Heart right ventricle (tissue), 16 donors: ENCODE results near the gene TYMS. TPM values are rescaled to one million over a fixed set of nuclear protein-coding genes. Genes with fewer than 3 reads are reported as not detected.
"Not testable (repeated sequence)": the region's sequence is repeated elsewhere in the genome, so short reads cannot be mapped to it uniquely, and the experiment has no call there.

ENCODE experiments used
- ATAC-seq, 8 donors: fragments of 200-7000 bp; cut with Tn5 transposase; one replicate each; pipeline ENCODE4 v1.9.1; 2020; ENCODE audit warnings: mild to moderate bottlenecking in 8 of 8, moderate library complexity in 8 of 8, moderate number of reproducible peaks in 1 of 8
- DNase-seq, 2 donors: peaks; one replicate each; pipeline ENCODE4 v3.0.0-alpha.2; 2020
- H3K27ac ChIP-seq, 10 donors: fragments of 200-600 bp; sonication (generic) in 2 of 10; one replicate each; pipeline versions ENCODE4 v1.5.0 to v1.8.0; 2020 to 2022; ENCODE audit warnings: mild to moderate bottlenecking in 3 of 10
- H3K27me3 ChIP-seq, 7 donors: fragments of 200-600 bp; one replicate each; pipeline ENCODE4 v1.8.0; 2021 to 2022; ENCODE audit warnings: mild to moderate bottlenecking in 2 of 7
- H3K36me3 ChIP-seq, 9 donors: fragments of 200-600 bp; sonication (generic) in 1 of 9; one replicate each; pipeline versions ENCODE4 v1.5.0 to v1.8.0; 2020 to 2022; ENCODE audit warnings: mild to moderate bottlenecking in 2 of 9
- H3K4me1 ChIP-seq, 9 donors: fragments of 200-600 bp; sonication (generic) in 1 of 9; one replicate each; pipeline versions ENCODE4 v1.5.0 to v1.8.0; 2020 to 2022; ENCODE audit warnings: mild to moderate bottlenecking in 4 of 9
- H3K4me3 ChIP-seq, 10 donors: fragments of 200-600 bp; sonication (generic) in 2 of 10; one replicate each; pipeline versions ENCODE4 v1.5.0 to v1.8.0; 2020 to 2022; ENCODE audit warnings: mild to moderate bottlenecking in 7 of 10, moderate library complexity in 2 of 10
- H3K9me3 ChIP-seq, 11 donors: fragments of 200-600 bp in 10 of 11; sonication (generic) in 2 of 11; one replicate each; pipeline versions ENCODE4 v1.5.0 to v1.8.0; 2013 to 2022; ENCODE audit warnings: mild to moderate bottlenecking in 2 of 11, control low read depth in 1 of 11, moderate library complexity in 1 of 11
- CTCF ChIP-seq, 9 donors: fragments of 200-600 bp; sonication (generic) in 2 of 9; IDR thresholded peaks; one replicate each; pipeline versions ENCODE4 v1.5.0 to v1.8.0; 2021 to 2022; ENCODE audit warnings: antibody characterized with exemption in 9 of 9, mild to moderate bottlenecking in 5 of 9, moderate library complexity in 1 of 9
- WGBS, 2 donors: extraction: QIAGEN DNeasy Blood & Tissue Kit; methylation state at CpG; one replicate each; pipeline ENCODE4 v1.1.7; 2013; ENCODE audit warnings: inconsistent platforms in 1 of 2; 5-methylcytosine and 5-hydroxymethylcytosine counted together
- intact Hi-C, 10 donors: fragments of 100-400 bp; cut with DNase I; formaldehyde crosslinking; loops; one replicate each; pipeline versions ENCODE4 v1.11.1 to v1.14.2; 2022
- polyA plus RNA-seq, 2 donors: library from polyadenylated mRNA; stranded (reverse); fragments of 200-250 nt; gene quantifications; one replicate each; pipeline ENCODE4 v1.2.3, GENCODE V29; 2013
- total RNA-seq, 10 donors: library from RNA; stranded (reverse); fragmentation: NEBNext Ultra II Directional in 3 of 10; extraction: Animal tissue kit (Norgen Biotek cat#: 25700) in 3 of 10; gene quantifications; one replicate each; pipeline versions ENCODE4 v1.2.1 to v1.2.4, GENCODE V29; 2021 to 2023
- donor health status: Arrhythmogenic right ventricular cardiomyopathy.
- donor health status: ischemic (EF 13 %, LVEDD 7.1; RV severe dilation, severe dysfunction).
- donor health status: healthy with polysubstance abuse.
- donor health status: DM: no; HTN: yes; CAD: no.
- donor health status: DM: no; HTN: no; CAD: no.
- donor health status: ischemic (EF 25% LVEDD 6.9; RV normal size, moderate dysfunction).
- donor health status: ischemic (EF 25% LVEDD 5.7; RV mildly dilated, moderate dysfunction).
- donor health status: healthy.
- donor health status: DM: yes; HTN: yes; CAD: no.
- donor health status: Ischemic cardiomyopathy.
- donor health status: ischemic (EF 35%, LVEDD 5.7; RV mildly dilated, moderate dysfunction).
- donor health status: nonischemic (EF 11% LVEDD 7.7; RV severe dilation, severe dysfunction).
- donor health status: DM: yes; HTN: yes; CAD: no.
- donor health status: PGD.
- donor health status: ischemic (EF 29% LVEDD 5.4; RV normal size, mild dysfunction).
- donor health status: nonischemic (EF 23%, LVEDD 6.1; RV moderate dilation, normal function).

TYMS gene
- total and polyA plus RNA-seq, 12 donors = 0.80 to 16.7 (median 1.8) TPM

GRCh38 chr18:681985-682384, 24.5 kb downstream of the TYMS start:
- intact Hi-C loops = no loop called here
- Histone ChIP-seq H3K27me3 (no peaks in the 10 kb centered on the region), H3K4me1 (no peaks in the 10 kb centered on the region), H3K36me3 (peaks cover 0 to 83% (median 4%) of the 10 kb centered on the region in 9 donors), H3K27ac (no peak overlapping the region), H3K4me3 (no peak overlapping the region), H3K9me3 (no peaks in the 10 kb centered on the region)
- WGBS, 2 donors = 92 to 93% methylated on average over 5 of the region's 5 CpGs
- no peak for DNase-seq
- TF ChIP-seq CTCF (IDR thresholded peaks at IDR 0.05) = no peak
- no peak for ATAC-seq

DNA sequence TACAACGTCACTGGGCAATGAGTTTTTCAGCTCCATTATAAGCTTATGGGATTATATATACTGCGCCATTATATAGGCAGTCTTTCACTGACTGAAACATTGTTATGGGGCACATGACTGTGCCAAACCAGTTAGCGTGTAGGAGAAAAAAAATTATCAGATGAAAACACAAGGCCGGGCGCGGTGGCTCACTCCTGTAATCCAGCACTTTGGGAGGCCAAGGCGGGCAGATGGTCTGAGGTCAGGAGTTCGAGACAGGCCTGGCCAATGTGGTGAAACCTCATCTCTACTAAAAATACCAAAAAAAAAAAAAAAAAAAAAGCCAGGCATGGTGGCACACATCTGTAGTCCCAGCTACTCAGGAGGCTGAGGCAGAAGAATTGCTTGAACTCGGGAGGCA, 25.0 kb downstream of the TYMS start:
- H3K27ac ChIP-seq, H3K9me3 ChIP-seq, H3K4me1 ChIP-seq, intact Hi-C loops, DNase-seq, H3K4me3 ChIP-seq, ATAC-seq, H3K27me3 ChIP-seq: not testable (repeated sequence)
- WGBS, 2 donors = 95 to 98% methylated on average over 9 of the region's 9 CpGs
- H3K36me3 ChIP-seq = peaks cover 0 to 81% (median 4%) of the 10 kb centered on the region in 9 donors

DNA sequence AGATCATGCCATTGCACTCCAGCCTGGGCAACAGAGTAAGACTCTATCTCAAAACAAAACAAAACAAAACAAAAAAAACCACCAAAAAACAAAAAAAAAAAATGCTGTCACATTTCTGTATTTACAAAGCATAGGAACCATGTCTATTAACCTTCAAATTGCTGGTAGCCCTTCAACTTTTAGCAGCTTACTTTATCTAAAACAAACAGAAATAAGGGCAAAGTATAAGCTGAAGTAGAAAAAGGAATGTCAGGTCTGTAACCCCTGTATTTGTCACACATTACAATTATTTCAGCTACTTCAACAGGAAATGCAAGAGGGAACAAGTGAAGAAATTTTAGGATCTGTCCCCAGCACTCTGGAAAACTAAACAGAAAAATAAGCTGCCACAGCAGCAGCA, 25.4 kb downstream of the TYMS start:
- H3K4me1 ChIP-seq = no peaks in the 10 kb centered on the region
- no peak for DNase-seq
- H3K27ac ChIP-seq = no peak overlapping the region
- no peak overlapping the region for H3K4me3 ChIP-seq
- H3K27me3 ChIP-seq = no peaks in the 10 kb centered on the region
- TF ChIP-seq CTCF (IDR thresholded peaks at IDR 0.05) = no peak
- no peaks in the 10 kb centered on the region for H3K9me3 ChIP-seq
- peaks cover 0 to 81% (median 4%) of the 10 kb centered on the region in 9 donors for H3K36me3 ChIP-seq
- intact Hi-C loops = no loop called here
- ATAC-seq = no peak

DNA sequence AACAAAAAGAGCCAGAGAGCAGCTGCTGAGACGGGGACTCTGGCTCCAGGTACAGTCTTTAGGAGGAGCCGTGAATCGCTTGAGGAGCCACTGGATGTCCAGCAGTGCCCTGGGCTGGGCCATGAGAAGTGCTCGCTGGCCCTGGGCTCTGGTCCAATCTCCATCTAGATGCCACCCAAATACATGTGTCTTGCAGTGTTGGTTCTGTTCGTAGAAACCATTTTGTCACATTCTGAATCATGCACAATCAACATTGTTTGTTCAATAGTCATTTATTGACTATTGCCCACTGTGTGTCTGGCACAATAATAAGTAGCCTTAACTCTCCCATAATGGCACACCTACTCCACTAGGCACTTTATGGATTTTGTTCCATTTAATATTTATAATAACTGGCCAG, 26.1 kb downstream of the TYMS start:
- TF ChIP-seq CTCF (IDR thresholded peaks at IDR 0.05) = no peak

GRCh38 chr18:685438-685837, 28.0 kb downstream of the TYMS start:
- Histone ChIP-seq H3K4me1 (peaks cover 0 to 4% (median 0%) of the 10 kb centered on the region in 9 donors), H3K36me3 (peaks cover 0 to 62% (median 4%) of the 10 kb centered on the region in 9 donors), H3K9me3 (no peaks in the 10 kb centered on the region), H3K27ac (no peak overlapping the region), H3K4me3 (no peak overlapping the region), H3K27me3 (no peaks in the 10 kb centered on the region)
- 94 to 98% methylated on average over 3 of the region's 3 CpGs for WGBS, 2 donors
- no peak for TF ChIP-seq CTCF (IDR thresholded peaks at IDR 0.05)
- DNase-seq (no peak), ATAC-seq (no peak)
- intact Hi-C loops = no loop called here

More for the DNA sequence above, 26.1 kb downstream of the TYMS start:
- no peak for ATAC-seq
- Histone ChIP-seq H3K27ac (no peak overlapping the region), H3K4me3 (no peak overlapping the region), H3K36me3 (peaks cover 0 to 74% (median 4%) of the 10 kb centered on the region in 9 donors), H3K9me3 (no peaks in the 10 kb centered on the region), H3K4me1 (peaks cover 0 to under 1% (median 0%) of the 10 kb centered on the region in 9 donors), H3K27me3 (no peaks in the 10 kb centered on the region)
- DNase-seq = no peak
- 85 to 86% methylated on average over 5 of the region's 5 CpGs for WGBS, 2 donors
- intact Hi-C loops = no loop called here
